Neural cell (in vitro differentiated cells): ENCODE data around the gene KCNT1. TPM values are rescaled to one million over a fixed set of nuclear protein-coding genes. Genes with fewer than 3 reads are reported as not detected.

ENCODE experiments used
- H2AFZ ChIP-seq: fragments of 200-600, 300-800 bp; sonication (generic), shearing (Covaris generic); 2 replicates; pipeline ENCODE4 v1.6.0; 2014; ENCODE audit warnings: low read depth, mild to moderate bottlenecking, antibody characterized with exemption, low read length, moderate library complexity
- H3F3A ChIP-seq: fragments of 200-600 bp; shearing (Covaris generic); 2 replicates; pipeline ENCODE4 v1.6.1; 2016; ENCODE audit warnings: mild to moderate bottlenecking, moderate library complexity, mixed read lengths, antibody characterized with exemption, low read length; ENCODE audit not compliant: insufficient read depth, poor library complexity, severe bottlenecking
- H3K27ac ChIP-seq: fragments of 200-600, 300-800 bp; sonication (generic), shearing (Covaris generic); 2 replicates; pipeline ENCODE4 v1.5.1; 2014; ENCODE audit warnings: mild to moderate bottlenecking, low read length, moderate library complexity
- H3K27me3 ChIP-seq: fragments of 300-800, 200-600 bp; sonication (generic), shearing (Covaris generic); 2 replicates; pipeline ENCODE4 v1.6.0; 2014; ENCODE audit warnings: mild to moderate bottlenecking, low read depth, low read length, moderate library complexity; ENCODE audit not compliant: insufficient read depth
- H3K36me3 ChIP-seq: fragments of 300-800, 200-600 bp; sonication (generic), shearing (Covaris generic); 2 replicates; pipeline ENCODE4 v1.5.1; 2014; ENCODE audit warnings: mild to moderate bottlenecking, antibody characterized with exemption, low read length, moderate library complexity; ENCODE audit not compliant: insufficient read depth
- H3K4me2 ChIP-seq: fragments of 300-800, 200-600 bp; sonication (generic), shearing (Covaris generic); 2 replicates; pipeline ENCODE4 v1.6.0; 2014; ENCODE audit warnings: mild to moderate bottlenecking, low read length
- H3K4me3 ChIP-seq: fragments of 300-800, 200-600 bp; sonication (generic), shearing (Covaris generic); 2 replicates; pipeline ENCODE4 v1.5.1; 2014; ENCODE audit warnings: mild to moderate bottlenecking, low read length, moderate library complexity
- H3K79me2 ChIP-seq: fragments of 200-600 bp; shearing (Covaris generic); replicated peaks from 2 replicates; pipeline ENCODE4 v1.6.0; 2014; ENCODE audit warnings: mild to moderate bottlenecking, low read length, moderate library complexity; ENCODE audit not compliant: insufficient read depth
- H3K9ac ChIP-seq: fragments of 300-800, 200-600 bp; sonication (generic), shearing (Covaris generic); 2 replicates; pipeline ENCODE4 v1.6.1; 2016; ENCODE audit warnings: mild to moderate bottlenecking, low read length, mixed read lengths
- H3K9me2 ChIP-seq: fragments of 200-600 bp; shearing (Covaris generic); 2 replicates; pipeline ENCODE4 v1.6.1; 2016; ENCODE audit warnings: mild to moderate bottlenecking, low read length, mixed read lengths; ENCODE audit not compliant: insufficient read depth
- H3K9me3 ChIP-seq: fragments of 200-600, 300-800 bp; sonication (generic), shearing (Covaris generic); 2 replicates; pipeline ENCODE4 v1.6.1; 2016; ENCODE audit warnings: mild to moderate bottlenecking, mixed run types, low read length, moderate library complexity, mixed read lengths
- H4K20me1 ChIP-seq: fragments of 200-600 bp; shearing (Covaris generic); 2 replicates; pipeline ENCODE4 v1.6.1; 2016; ENCODE audit warnings: mild to moderate bottlenecking, mixed run types; ENCODE audit not compliant: insufficient read depth
- CTCF ChIP-seq: fragments of 450-650 bp; IDR thresholded peaks from 2 replicates; pipeline ENCODE4 v1.5.1; 2014; ENCODE audit warnings: antibody characterized with exemption, mild to moderate bottlenecking, moderate library complexity; ENCODE audit not compliant: poor library complexity, severe bottlenecking
- EP300 ChIP-seq: fragments of 450-650 bp; conservative IDR thresholded peaks from 2 replicates; pipeline ENCODE4 v1.6.1; 2014; ENCODE audit warnings: antibody characterized with exemption, mild to moderate bottlenecking, moderate library complexity; ENCODE audit not compliant: poor library complexity, severe bottlenecking
- EZH2 ChIP-seq: fragments of 200-600, 300-800 bp; shearing (Covaris generic), sonication (generic); IDR thresholded peaks from 2 replicates; pipeline ENCODE4 v1.6.1; 2014; ENCODE audit warnings: antibody characterized with exemption, low read length, borderline replicate concordance, mild to moderate bottlenecking; ENCODE audit not compliant: insufficient read depth, poor library complexity, severe bottlenecking
- MXI1 ChIP-seq: fragments of 450-650 bp; conservative IDR thresholded peaks from 2 replicates; pipeline ENCODE4 v1.6.1; 2014; ENCODE audit warnings: antibody characterized with exemption, mild to moderate bottlenecking; ENCODE audit not compliant: poor library complexity, severe bottlenecking
- POLR2AphosphoS5 ChIP-seq: IDR thresholded peaks from 2 replicates; pipeline ENCODE4 v1.6.1; 2012
- RAD21 ChIP-seq: fragments of 450-650 bp; conservative IDR thresholded peaks from 2 replicates; pipeline ENCODE4 v1.6.1; 2014; ENCODE audit warnings: antibody characterized with exemption, mild to moderate bottlenecking, moderate library complexity
- REST ChIP-seq: IDR thresholded peaks from 2 replicates; pipeline ENCODE4 v1.6.1; 2012; ENCODE audit warnings: borderline replicate concordance
- SMC3 ChIP-seq: fragments of 450-650 bp; conservative IDR thresholded peaks from 2 replicates; pipeline ENCODE4 v1.6.1; 2014; ENCODE audit warnings: antibody characterized with exemption, mild to moderate bottlenecking, moderate library complexity; ENCODE audit not compliant: poor library complexity
- TAF1 ChIP-seq: IDR thresholded peaks from 2 replicates; pipeline ENCODE4 v1.6.1; 2012; ENCODE audit warnings: low read depth
- polyA plus RNA-seq: library from polyadenylated mRNA; depleted of rRNA; stranded (reverse); fragments of >200 nt; gene quantifications from 2 replicates; pipeline ENCODE4 v1.2.3, GENCODE V29; 2014

The KCNT1 gene
- polyA plus RNA-seq, 1 donor from 2014 or later = 0.67 TPM

- H3K4me2 ChIP-seq = no peak overlapping the region
- no peaks in the 10 kb centered on the region for H3K9me3 ChIP-seq
- no peaks in the 10 kb centered on the region for H3F3A ChIP-seq
- H3K36me3 ChIP-seq = peaks cover 10% of the 10 kb centered on the region
- no peaks in the 10 kb centered on the region for H4K20me1 ChIP-seq
- no peak overlapping the region for H3K4me3 ChIP-seq
- H3K27ac ChIP-seq = no peak overlapping the region
- TF ChIP-seq MXI1 (no peak), TAF1 (no peak), EZH2 (no peak), RAD21 (no peak), POLR2AphosphoS5 (no peak), SMC3 (no peak), EP300 (no peak), CTCF (no peak)
- no peak overlapping the region for H2AFZ ChIP-seq
- no peaks in the 10 kb centered on the region for H3K9me2 ChIP-seq
- no peak overlapping the region for H3K9ac ChIP-seq
- peaks cover 6% of the 10 kb centered on the region for H3K79me2 ChIP-seq
- no peaks in the 10 kb centered on the region for H3K27me3 ChIP-seq
Measured at GRCh38 chr9:135815413-135815812, 113.4 kb downstream of the KCNT1 start.

DNA sequence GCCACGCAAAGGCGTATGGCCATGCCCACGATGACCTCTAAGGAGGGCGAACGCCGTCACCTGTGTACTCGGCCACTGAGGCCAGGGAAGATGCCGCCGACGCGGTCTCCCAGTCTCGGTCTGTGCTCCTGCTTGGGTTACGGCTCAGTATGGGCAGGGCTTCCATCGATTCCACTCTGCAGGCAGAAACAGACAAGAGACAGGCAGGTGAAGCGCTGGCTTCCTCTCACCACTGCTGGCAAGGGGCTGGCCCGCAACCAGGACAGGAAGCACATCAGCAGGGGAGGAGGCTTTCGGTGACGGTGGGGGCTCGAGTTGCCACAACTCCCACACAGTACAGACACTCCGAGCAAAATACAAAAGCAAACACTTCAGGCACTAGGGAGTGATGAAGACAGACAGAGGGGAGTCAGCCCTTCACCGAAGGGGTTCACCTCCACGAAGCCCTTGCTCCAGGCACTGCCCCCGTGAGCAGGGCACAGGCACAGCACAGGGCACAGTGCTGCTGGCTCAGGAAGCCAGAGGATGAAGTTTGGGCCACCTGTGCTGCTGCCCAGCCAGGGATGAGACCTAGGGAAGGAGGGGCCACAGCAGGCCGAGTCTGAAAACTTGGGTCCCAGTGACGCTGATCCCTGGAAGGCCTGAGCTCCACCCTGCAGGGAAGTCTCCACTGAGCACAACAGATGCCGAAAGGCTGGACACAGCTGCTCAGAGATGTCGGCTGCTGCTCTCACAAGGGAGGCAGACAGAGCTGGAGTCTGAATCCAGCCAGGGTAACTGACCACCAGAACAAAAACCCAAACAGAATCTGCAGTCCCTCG, 114.1 kb downstream of the KCNT1 start:
- no peak overlapping the region for H3K4me3 ChIP-seq
- TF ChIP-seq EP300 (no peak), MXI1 (no peak), RAD21 (no peak), CTCF (no peak), SMC3 (no peak), POLR2AphosphoS5 (no peak), TAF1 (no peak), REST (no peak), EZH2 (no peak)
- no peaks in the 10 kb centered on the region for H3K9me2 ChIP-seq
- H3K9me3 ChIP-seq = no peaks in the 10 kb centered on the region
- no peak overlapping the region for H3K4me2 ChIP-seq
- peaks cover 7% of the 10 kb centered on the region for H3K36me3 ChIP-seq
- H2AFZ ChIP-seq = no peak overlapping the region
- no peaks in the 10 kb centered on the region for H4K20me1 ChIP-seq
- H3K27ac ChIP-seq = no peak overlapping the region
- no peak overlapping the region for H3K9ac ChIP-seq
- H3F3A ChIP-seq = no peaks in the 10 kb centered on the region
- H3K79me2 ChIP-seq = peaks cover 6% of the 10 kb centered on the region
- H3K27me3 ChIP-seq = no peaks in the 10 kb centered on the region
